Nephron progenitor cell (in vitro differentiated cells): ENCODE measurements around the gene DMXL1.

Source experiments
- DNase-seq: peaks from one replicate; pipeline ENCODE4 v3.0.0; 2021
- H3K27ac Mint-ChIP-seq: 2 replicates; pipeline ENCODE4 v1.8.0; 2021; ENCODE audit warnings: mild to moderate bottlenecking, moderate library complexity, mixed read lengths
- H3K27me3 Mint-ChIP-seq: 2 replicates; pipeline ENCODE4 v1.8.0; 2021; ENCODE audit warnings: mild to moderate bottlenecking, low read depth, mixed read lengths; ENCODE audit not compliant: poor library complexity
- H3K36me3 Mint-ChIP-seq: 2 replicates; pipeline ENCODE4 v1.8.0; 2021; ENCODE audit warnings: low read depth, mixed read lengths
- H3K4me1 Mint-ChIP-seq: 2 replicates; pipeline ENCODE4 v1.8.0; 2021; ENCODE audit warnings: mixed read lengths
- H3K4me3 Mint-ChIP-seq: 2 replicates; pipeline ENCODE4 v1.8.0; 2021; ENCODE audit warnings: mild to moderate bottlenecking, moderate library complexity, mixed read lengths
- H3K9me3 Mint-ChIP-seq: 2 replicates; pipeline ENCODE4 v1.8.0; 2021; ENCODE audit warnings: mild to moderate bottlenecking, moderate library complexity, mixed read lengths
- CTCF ChIP-seq: fragments of 200-600 bp; sonication (generic); IDR thresholded peaks from 2 replicates; pipeline ENCODE4 v1.5.0; 2021; ENCODE audit warnings: antibody characterized with exemption

Gene DMXL1

DNA sequence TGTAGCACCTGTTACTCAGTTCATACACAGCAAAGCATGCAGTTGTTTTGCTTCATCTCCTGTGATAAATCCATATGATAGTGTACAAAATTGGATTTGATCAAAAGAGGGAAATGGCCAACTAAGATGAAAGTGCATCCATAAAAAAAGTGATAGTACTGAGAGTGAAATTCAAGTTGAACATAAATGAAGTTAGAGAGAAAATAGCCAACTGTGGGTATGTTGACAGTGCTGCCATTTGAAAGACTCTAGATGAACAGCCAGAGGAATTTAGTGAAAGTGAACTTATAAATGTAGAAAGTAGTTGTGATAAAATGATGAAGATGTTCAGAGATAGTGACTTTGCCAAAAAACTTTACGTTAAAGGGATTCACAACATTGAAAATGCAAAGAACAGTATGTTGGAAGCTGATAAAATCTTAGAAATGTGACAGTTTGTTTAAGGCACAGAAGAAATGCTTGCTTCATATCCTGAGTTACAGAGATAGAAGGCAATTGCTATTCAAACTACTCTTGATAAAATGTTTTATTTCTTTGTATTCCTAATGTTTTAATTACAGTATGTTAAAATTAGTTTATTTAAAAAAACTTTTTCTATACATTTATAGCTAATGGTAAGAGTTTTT lies 119.7 kb downstream of the DMXL1 start:
- TF ChIP-seq CTCF, result no peak
- peaks cover 23% of the 10 kb centered on the region for H3K36me3 Mint-ChIP-seq
- DNase-seq, result no peak
- no peaks in the 10 kb centered on the region for H3K9me3 Mint-ChIP-seq
- H3K27ac Mint-ChIP-seq, result no peak overlapping the region
- H3K4me1 Mint-ChIP-seq, result no peaks in the 10 kb centered on the region
- no peaks in the 10 kb centered on the region for H3K27me3 Mint-ChIP-seq
- H3K4me3 Mint-ChIP-seq, result no peak overlapping the region

GRCh38 chr5:119191944-119192343 lies 121.1 kb downstream of the DMXL1 start:
- Mint-ChIP-seq H3K9me3 (no peaks in the 10 kb centered on the region), H3K4me1 (no peaks in the 10 kb centered on the region), H3K27me3 (no peaks in the 10 kb centered on the region)

DNA sequence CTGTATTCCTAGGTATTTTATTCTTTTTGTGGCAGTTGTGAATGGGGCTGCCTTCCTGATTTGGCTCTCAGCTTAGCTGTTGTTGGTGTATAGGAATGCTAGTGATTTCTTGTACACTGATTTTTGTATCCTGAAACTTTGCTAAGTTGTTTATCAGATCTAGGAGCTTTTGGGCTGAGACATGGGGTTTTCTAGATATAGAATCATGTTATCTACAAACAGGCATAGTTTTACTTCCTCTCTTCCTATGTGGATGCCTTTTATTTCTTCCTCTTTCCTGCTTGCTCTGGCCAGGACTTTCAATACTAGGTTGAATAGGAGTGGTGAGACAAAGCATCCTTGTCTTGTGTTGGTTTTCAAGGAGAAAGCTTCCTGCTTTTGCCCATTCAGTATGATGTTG lies 129.9 kb downstream of the DMXL1 start:
- Mint-ChIP-seq H3K36me3 (peaks cover 80% of the 10 kb centered on the region), H3K4me1 (no peaks in the 10 kb centered on the region)

More at GRCh38 chr5:119191944-119192343, 121.1 kb downstream of the DMXL1 start:
- peaks cover 35% of the 10 kb centered on the region for H3K36me3 Mint-ChIP-seq
- no peak for DNase-seq
- no peak overlapping the region for H3K4me3 Mint-ChIP-seq
- H3K27ac Mint-ChIP-seq, result no peak overlapping the region
- no peak for TF ChIP-seq CTCF

DNA sequence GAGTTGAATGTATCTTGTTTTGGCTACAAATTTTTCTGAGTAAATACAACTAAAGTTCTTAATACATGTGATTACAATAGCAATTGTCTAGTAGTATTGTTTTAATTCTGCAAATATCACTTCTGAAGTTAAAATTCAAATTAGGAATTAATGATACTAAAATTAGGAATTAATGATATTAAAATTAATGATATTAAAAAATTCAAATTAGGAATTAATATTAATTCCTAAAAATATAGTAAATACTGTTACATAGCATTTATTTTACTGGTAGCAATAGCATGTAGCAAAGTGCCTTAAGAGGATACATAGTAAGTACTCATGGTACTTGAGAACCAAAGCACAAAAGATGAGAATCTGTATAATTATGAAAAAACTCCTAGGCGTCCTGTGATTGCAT lies 136.2 kb downstream of the DMXL1 start:
- Mint-ChIP-seq H3K9me3 (peaks cover 4% of the 10 kb centered on the region), H3K4me3 (no peak overlapping the region), H3K4me1 (no peaks in the 10 kb centered on the region), H3K27me3 (no peaks in the 10 kb centered on the region), H3K36me3 (peaks cover 23% of the 10 kb centered on the region), H3K27ac (no peak overlapping the region)
- no peak for TF ChIP-seq CTCF
- DNase-seq, result no peak

More for the DNA sequence above, 129.9 kb downstream of the DMXL1 start:
- no peak overlapping the region for H3K27ac Mint-ChIP-seq
- peaks cover 28% of the 10 kb centered on the region for H3K9me3 Mint-ChIP-seq
- no peak overlapping the region for H3K4me3 Mint-ChIP-seq
- no peak for TF ChIP-seq CTCF
- no peak for DNase-seq
- no peaks in the 10 kb centered on the region for H3K27me3 Mint-ChIP-seq

GRCh38 chr5:119212026-119212425 lies 141.1 kb downstream of the DMXL1 start:
- Mint-ChIP-seq H3K4me1 (peaks cover 6% of the 10 kb centered on the region), H3K27me3 (no peaks in the 10 kb centered on the region), H3K36me3 (peaks cover 6% of the 10 kb centered on the region), H3K9me3 (no peaks in the 10 kb centered on the region), H3K4me3 (no peak overlapping the region), H3K27ac (no peak overlapping the region)
- DNase-seq, result no peak
- no peak for TF ChIP-seq CTCF

GRCh38 chr5:119212676-119213075 lies 141.8 kb downstream of the DMXL1 start:
- DNase-seq, result no peak
- Mint-ChIP-seq H3K27me3 (no peaks in the 10 kb centered on the region), H3K4me3 (no peak overlapping the region), H3K9me3 (no peaks in the 10 kb centered on the region), H3K4me1 (peaks cover 6% of the 10 kb centered on the region), H3K36me3 (peaks cover 6% of the 10 kb centered on the region), H3K27ac (no peak overlapping the region)
- TF ChIP-seq CTCF, result no peak
